Kidney capillary endothelial cell (primary cell): ENCODE measurements around the gene EIF4EBP3.
"Not testable (repeated sequence)": the region's sequence is repeated elsewhere in the genome, so short reads cannot be mapped to it uniquely, and the experiment has no call there.

Experiments
- DNase-seq: peaks from one replicate; pipeline ENCODE4 v3.0.0-alpha.2; 2018; ENCODE audit warnings: low spot score

The EIF4EBP3 gene

GRCh38 chr5:140579188-140579747 lies 31.8 kb downstream of the EIF4EBP3 start:
- DNase-seq, result not testable (repeated sequence)

- no peak for DNase-seq
These were observed 40.0 kb downstream of the EIF4EBP3 start for GRCh38 chr5:140587495-140587894.

- DNase-seq, result no peak
These were observed 41.0 kb downstream of the EIF4EBP3 start for GRCh38 chr5:140588311-140589070.

GRCh38 chr5:140590861-140591260 lies 43.4 kb downstream of the EIF4EBP3 start:
- no peak for DNase-seq

GRCh38 chr5:140591747-140592372 lies 44.4 kb downstream of the EIF4EBP3 start:
- DNase-seq, result no peak

- not testable (repeated sequence) for DNase-seq
These were observed 45.6 kb downstream of the EIF4EBP3 start for GRCh38 chr5:140593070-140593469.

GRCh38 chr5:140594169-140594568 lies 46.7 kb downstream of the EIF4EBP3 start:
- DNase-seq, result no peak

GRCh38 chr5:140595538-140596300 lies 48.3 kb downstream of the EIF4EBP3 start:
- DNase-seq, result no peak

GRCh38 chr5:140596321-140596741 lies 48.9 kb downstream of the EIF4EBP3 start:
- no peak for DNase-seq

GRCh38 chr5:140598836-140599235 lies 51.4 kb downstream of the EIF4EBP3 start:
- no peak for DNase-seq
